Measurements from ENCODE around the gene OR8A1. TPM values are rescaled to one million over a fixed set of nuclear protein-coding genes. Genes with fewer than 3 reads are reported as not detected.

OR8A1 gene
- not detected in 2 replicates for total RNA-seq (2012; rRNA removed)

GRCh38 chr11:124569697-124570096, at the start of gene OR8A1:
Gene OR8A1 (plus strand): TSS chr11:124569997. CDS start chr11:124570120, 123 bp downstream.
- no peaks in the 10 kb centered on the region for H3K9me3 ChIP-seq (replicated peaks; ENCODE audit: low read length)
- no peaks in the 10 kb centered on the region for H3K36me3 ChIP-seq (ENCODE audit: insufficient read depth, low read length)
- no peak within 1 kb of the TSS for H3K4me2 ChIP-seq (ENCODE audit: low read length)
- H3K9ac ChIP-seq (ENCODE audit: low read depth, low read length): no peak within 1 kb of the TSS
- H3K4me3 ChIP-seq (ENCODE audit: low read length): no peak within 1 kb of the TSS
- H3K4me1 ChIP-seq (ENCODE audit: control insufficient read depth, insufficient read depth, low read length): no peaks in the 10 kb centered on the region
- peaks cover 11% of the 10 kb centered on the region for H3K27me3 ChIP-seq (ENCODE audit: control insufficient read depth, insufficient read depth, low read length)

- H3K9me3 ChIP-seq (replicated peaks; ENCODE audit: low read length): no peaks in the 10 kb centered on the region
- no peaks in the 10 kb centered on the region for H3K36me3 ChIP-seq (ENCODE audit: insufficient read depth, low read length)
- H3K4me1 ChIP-seq (ENCODE audit: control insufficient read depth, insufficient read depth, low read length): no peaks in the 10 kb centered on the region
- no peak overlapping the region for H3K4me3 ChIP-seq (ENCODE audit: low read length)
- H3K4me2 ChIP-seq (ENCODE audit: low read length): no peak overlapping the region
- peaks cover 16% of the 10 kb centered on the region for H3K27me3 ChIP-seq (ENCODE audit: control insufficient read depth, insufficient read depth, low read length)
- no peak overlapping the region for H3K9ac ChIP-seq (ENCODE audit: low read depth, low read length)
These were observed 49.3 kb upstream of the OR8A1 start for GRCh38 chr11:124520550-124520854.

GRCh38 chr11:124533626-124534025, 36.2 kb upstream of the OR8A1 start:
- no peak overlapping the region for H3K4me3 ChIP-seq (ENCODE audit: low read length)
- no peaks in the 10 kb centered on the region for H3K9me3 ChIP-seq (replicated peaks; ENCODE audit: low read length)
- H3K36me3 ChIP-seq (ENCODE audit: insufficient read depth, low read length): no peaks in the 10 kb centered on the region
- no peaks in the 10 kb centered on the region for H3K4me1 ChIP-seq (ENCODE audit: control insufficient read depth, insufficient read depth, low read length)
- H3K9ac ChIP-seq (ENCODE audit: low read depth, low read length): no peak overlapping the region
- no peak overlapping the region for H3K4me2 ChIP-seq (ENCODE audit: low read length)
- H3K27me3 ChIP-seq (ENCODE audit: control insufficient read depth, insufficient read depth, low read length): no peaks in the 10 kb centered on the region

GRCh38 chr11:124534051-124534450, 35.7 kb upstream of the OR8A1 start:
- Histone ChIP-seq H3K9me3 (replicated peaks; ENCODE audit: low read length) (no peaks in the 10 kb centered on the region), H3K27me3 (ENCODE audit: control insufficient read depth, insufficient read depth, low read length) (no peaks in the 10 kb centered on the region), H3K4me3 (ENCODE audit: low read length) (no peak overlapping the region)

GRCh38 chr11:124535552-124536232, 34.1 kb upstream of the OR8A1 start:
- no peaks in the 10 kb centered on the region for H3K27me3 ChIP-seq (ENCODE audit: control insufficient read depth, insufficient read depth, low read length)
- no peaks in the 10 kb centered on the region for H3K4me1 ChIP-seq (ENCODE audit: control insufficient read depth, insufficient read depth, low read length)
- H3K4me3 ChIP-seq (ENCODE audit: low read length): no peak overlapping the region
- H3K9me3 ChIP-seq (replicated peaks; ENCODE audit: low read length): no peaks in the 10 kb centered on the region
- H3K36me3 ChIP-seq (ENCODE audit: insufficient read depth, low read length): no peaks in the 10 kb centered on the region
- H3K4me2 ChIP-seq (ENCODE audit: low read length): no peak overlapping the region
- H3K9ac ChIP-seq (ENCODE audit: low read depth, low read length): no peak overlapping the region

More at GRCh38 chr11:124534051-124534450, 35.7 kb upstream of the OR8A1 start:
- H3K36me3 ChIP-seq (ENCODE audit: insufficient read depth, low read length): no peaks in the 10 kb centered on the region
- no peaks in the 10 kb centered on the region for H3K4me1 ChIP-seq (ENCODE audit: control insufficient read depth, insufficient read depth, low read length)
- no peak overlapping the region for H3K4me2 ChIP-seq (ENCODE audit: low read length)
- no peak overlapping the region for H3K9ac ChIP-seq (ENCODE audit: low read depth, low read length)

- Histone ChIP-seq H3K4me2 (ENCODE audit: low read length) (no peak overlapping the region), H3K9me3 (replicated peaks; ENCODE audit: low read length) (no peaks in the 10 kb centered on the region), H3K4me3 (ENCODE audit: low read length) (no peak overlapping the region), H3K27me3 (ENCODE audit: control insufficient read depth, insufficient read depth, low read length) (no peaks in the 10 kb centered on the region), H3K36me3 (ENCODE audit: insufficient read depth, low read length) (no peaks in the 10 kb centered on the region), H3K9ac (ENCODE audit: low read depth, low read length) (no peak overlapping the region), H3K4me1 (ENCODE audit: control insufficient read depth, insufficient read depth, low read length) (no peaks in the 10 kb centered on the region)
These were observed 33.3 kb upstream of the OR8A1 start for GRCh38 chr11:124536520-124536919.

- H3K27me3 ChIP-seq (ENCODE audit: control insufficient read depth, insufficient read depth, low read length): no peaks in the 10 kb centered on the region
- H3K4me2 ChIP-seq (ENCODE audit: low read length): no peak overlapping the region
- H3K4me1 ChIP-seq (ENCODE audit: control insufficient read depth, insufficient read depth, low read length): no peaks in the 10 kb centered on the region
- H3K4me3 ChIP-seq (ENCODE audit: low read length): no peak overlapping the region
- no peak overlapping the region for H3K9ac ChIP-seq (ENCODE audit: low read depth, low read length)
- H3K9me3 ChIP-seq (replicated peaks; ENCODE audit: low read length): no peaks in the 10 kb centered on the region
- no peaks in the 10 kb centered on the region for H3K36me3 ChIP-seq (ENCODE audit: insufficient read depth, low read length)
These were observed 31.8 kb upstream of the OR8A1 start for GRCh38 chr11:124538019-124538418.

GRCh38 chr11:124541204-124541603, 28.6 kb upstream of the OR8A1 start:
- H3K9ac ChIP-seq (ENCODE audit: low read depth, low read length): no peak overlapping the region
- no peaks in the 10 kb centered on the region for H3K4me1 ChIP-seq (ENCODE audit: control insufficient read depth, insufficient read depth, low read length)
- no peaks in the 10 kb centered on the region for H3K27me3 ChIP-seq (ENCODE audit: control insufficient read depth, insufficient read depth, low read length)
- H3K4me3 ChIP-seq (ENCODE audit: low read length): no peak overlapping the region
- no peaks in the 10 kb centered on the region for H3K36me3 ChIP-seq (ENCODE audit: insufficient read depth, low read length)
- H3K9me3 ChIP-seq (replicated peaks; ENCODE audit: low read length): no peaks in the 10 kb centered on the region
- H3K4me2 ChIP-seq (ENCODE audit: low read length): no peak overlapping the region

- Histone ChIP-seq H3K4me3 (ENCODE audit: low read length) (no peak overlapping the region), H3K36me3 (ENCODE audit: insufficient read depth, low read length) (no peaks in the 10 kb centered on the region), H3K27me3 (ENCODE audit: control insufficient read depth, insufficient read depth, low read length) (no peaks in the 10 kb centered on the region), H3K9me3 (replicated peaks; ENCODE audit: low read length) (no peaks in the 10 kb centered on the region), H3K9ac (ENCODE audit: low read depth, low read length) (no peak overlapping the region), H3K4me2 (ENCODE audit: low read length) (no peak overlapping the region), H3K4me1 (ENCODE audit: control insufficient read depth, insufficient read depth, low read length) (no peaks in the 10 kb centered on the region)
These were observed 26.7 kb upstream of the OR8A1 start for GRCh38 chr11:124543145-124543544.

GRCh38 chr11:124543554-124543953, 26.2 kb upstream of the OR8A1 start, which contains the start of gene OR8B12:
Gene OR8B12 (minus strand): TSS chr11:124543654. CDS start chr11:124543654, 0 bp downstream.
- no peaks in the 10 kb centered on the region for H3K4me1 ChIP-seq (ENCODE audit: control insufficient read depth, insufficient read depth, low read length)
- no peaks in the 10 kb centered on the region for H3K27me3 ChIP-seq (ENCODE audit: control insufficient read depth, insufficient read depth, low read length)
- H3K4me2 ChIP-seq (ENCODE audit: low read length): no peak within 1 kb of the TSS
- no peak within 1 kb of the TSS for H3K4me3 ChIP-seq (ENCODE audit: low read length)
- H3K36me3 ChIP-seq (ENCODE audit: insufficient read depth, low read length): no peaks in the 10 kb centered on the region
- H3K9ac ChIP-seq (ENCODE audit: low read depth, low read length): no peak within 1 kb of the TSS
- H3K9me3 ChIP-seq (replicated peaks; ENCODE audit: low read length): no peaks in the 10 kb centered on the region

- no peak overlapping the region for H3K4me2 ChIP-seq (ENCODE audit: low read length)
- H3K27me3 ChIP-seq (ENCODE audit: control insufficient read depth, insufficient read depth, low read length): no peaks in the 10 kb centered on the region
- no peak overlapping the region for H3K9ac ChIP-seq (ENCODE audit: low read depth, low read length)
- H3K4me1 ChIP-seq (ENCODE audit: control insufficient read depth, insufficient read depth, low read length): no peaks in the 10 kb centered on the region
- H3K9me3 ChIP-seq (replicated peaks; ENCODE audit: low read length): no peaks in the 10 kb centered on the region
- H3K4me3 ChIP-seq (ENCODE audit: low read length): no peak overlapping the region
- no peaks in the 10 kb centered on the region for H3K36me3 ChIP-seq (ENCODE audit: insufficient read depth, low read length)
These were observed 18.6 kb upstream of the OR8A1 start for GRCh38 chr11:124551189-124551588.

- Histone ChIP-seq H3K36me3 (ENCODE audit: insufficient read depth, low read length) (no peaks in the 10 kb centered on the region), H3K4me2 (ENCODE audit: low read length) (no peak overlapping the region), H3K9ac (ENCODE audit: low read depth, low read length) (no peak overlapping the region), H3K4me1 (ENCODE audit: control insufficient read depth, insufficient read depth, low read length) (no peaks in the 10 kb centered on the region), H3K9me3 (replicated peaks; ENCODE audit: low read length) (no peaks in the 10 kb centered on the region), H3K27me3 (ENCODE audit: control insufficient read depth, insufficient read depth, low read length) (no peaks in the 10 kb centered on the region), H3K4me3 (ENCODE audit: low read length) (no peak overlapping the region)
These were observed 17.8 kb upstream of the OR8A1 start for GRCh38 chr11:124551987-124552386.
